Head of caudate nucleus (tissue), 42 donors: ENCODE measurements around the gene FAM114A1.
"Not testable (repeated sequence)": the region's sequence is repeated elsewhere in the genome, so short reads cannot be mapped to it uniquely, and the experiment has no call there.

Experiments used
- DNase-seq, 42 donors: peaks; one replicate each; pipeline versions ENCODE4 v3.0.0 to v3.0.0-alpha.2; 2020 to 2021; ENCODE audit warnings: mixed read lengths in 7 of 42
- intact Hi-C: fragments of 100-400 bp; cut with DNase I; formaldehyde crosslinking; loops from one replicate; pipeline ENCODE4 v1.15.0; 2022

Gene FAM114A1

DNA sequence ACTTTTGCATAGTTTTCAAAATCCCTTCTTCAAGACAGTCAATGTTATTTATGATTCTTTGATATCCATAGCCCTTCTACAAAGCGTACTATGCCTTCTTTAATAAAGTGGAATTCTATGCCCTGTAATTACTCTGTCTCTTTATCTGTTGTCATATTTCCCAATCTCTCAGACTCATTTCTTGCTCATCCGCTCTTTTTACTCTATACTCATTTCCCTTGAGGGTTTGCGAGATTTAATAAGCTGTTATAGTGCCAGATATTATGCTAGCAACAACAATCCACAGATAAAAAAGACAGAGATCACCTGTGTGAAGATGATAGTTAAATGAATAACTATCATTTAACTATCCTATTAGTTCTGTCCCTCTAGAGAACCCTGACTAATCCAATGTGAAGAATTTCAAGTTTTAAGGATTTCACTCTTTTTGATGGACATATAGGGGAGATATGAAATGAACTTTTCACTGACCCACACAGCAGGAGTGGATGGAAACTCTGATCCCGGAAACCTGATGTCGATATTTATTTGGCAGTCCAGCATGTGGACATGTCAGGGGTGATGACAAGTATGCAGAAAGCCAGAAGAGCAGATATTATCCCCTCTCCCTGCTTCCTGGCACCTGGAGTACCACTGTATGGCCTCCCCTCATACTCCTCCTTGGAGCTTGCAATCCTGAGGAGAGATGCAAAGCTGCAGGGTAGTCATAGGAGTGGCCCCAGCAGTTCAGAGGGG lies 114.9 kb downstream of the FAM114A1 start:
- DNase-seq, result no peak
- intact Hi-C loops, result no loop called here

DNA sequence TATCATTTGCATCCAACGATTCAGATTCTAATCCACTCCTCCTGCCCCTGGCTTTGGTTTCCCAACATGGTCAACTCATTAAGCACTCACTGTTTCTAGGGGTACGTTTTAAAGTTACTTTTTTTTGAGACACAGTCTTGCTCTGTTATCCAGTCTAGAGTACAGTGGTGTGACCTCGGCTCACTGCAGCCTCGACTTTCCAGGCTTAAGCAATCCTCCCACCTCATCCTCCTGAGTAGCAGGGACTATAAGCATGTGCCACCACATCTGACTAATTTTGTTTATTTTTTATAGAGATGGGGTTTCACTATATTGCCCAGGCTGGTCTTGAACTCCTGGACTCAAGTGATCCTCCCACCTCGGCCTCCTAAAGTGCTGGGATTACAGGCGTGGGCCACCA lies 115.7 kb downstream of the FAM114A1 start:
- DNase-seq, result no peak
- intact Hi-C loops, result no loop called here

DNA sequence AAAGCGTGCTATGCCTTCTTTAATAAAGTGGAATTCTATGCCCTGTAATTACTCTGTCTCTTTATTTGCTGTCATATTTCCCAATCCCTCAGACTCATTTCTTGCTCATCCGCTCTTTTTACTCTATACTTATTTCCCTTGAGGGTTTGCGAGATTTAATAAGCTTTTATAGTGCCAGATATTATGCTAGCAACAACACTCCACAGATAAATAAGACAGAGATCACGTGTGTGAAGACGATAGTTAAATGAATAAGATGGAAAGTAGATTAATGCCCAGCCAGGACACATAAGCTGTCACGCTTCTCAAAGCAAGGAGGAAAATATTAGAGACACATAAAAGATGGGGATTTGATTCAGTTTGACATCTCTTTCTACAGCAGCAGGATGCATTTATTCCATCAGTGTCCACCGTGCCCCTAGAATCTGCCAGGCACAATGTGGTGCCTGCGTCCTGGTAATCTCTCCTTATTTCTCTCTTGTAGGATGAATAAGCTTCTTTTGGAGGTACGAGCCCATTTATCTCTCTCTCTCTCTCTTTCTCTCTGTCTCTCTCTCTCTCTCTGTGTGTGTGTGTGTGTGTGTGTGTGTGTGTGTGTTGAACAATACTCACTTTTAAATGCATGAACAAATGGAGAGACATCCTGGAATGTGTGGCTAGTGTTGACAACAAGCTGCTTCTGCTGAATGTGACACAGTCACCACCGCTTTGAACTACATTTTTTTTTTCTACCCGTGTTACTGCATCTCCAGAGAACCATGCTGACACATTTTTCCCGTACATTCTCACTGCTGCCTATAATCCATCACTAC lies 116.4 kb downstream of the FAM114A1 start:
- intact Hi-C loops, result no loop called here
- DNase-seq, result peak in 1 of 42 donors; percentile 1

DNA sequence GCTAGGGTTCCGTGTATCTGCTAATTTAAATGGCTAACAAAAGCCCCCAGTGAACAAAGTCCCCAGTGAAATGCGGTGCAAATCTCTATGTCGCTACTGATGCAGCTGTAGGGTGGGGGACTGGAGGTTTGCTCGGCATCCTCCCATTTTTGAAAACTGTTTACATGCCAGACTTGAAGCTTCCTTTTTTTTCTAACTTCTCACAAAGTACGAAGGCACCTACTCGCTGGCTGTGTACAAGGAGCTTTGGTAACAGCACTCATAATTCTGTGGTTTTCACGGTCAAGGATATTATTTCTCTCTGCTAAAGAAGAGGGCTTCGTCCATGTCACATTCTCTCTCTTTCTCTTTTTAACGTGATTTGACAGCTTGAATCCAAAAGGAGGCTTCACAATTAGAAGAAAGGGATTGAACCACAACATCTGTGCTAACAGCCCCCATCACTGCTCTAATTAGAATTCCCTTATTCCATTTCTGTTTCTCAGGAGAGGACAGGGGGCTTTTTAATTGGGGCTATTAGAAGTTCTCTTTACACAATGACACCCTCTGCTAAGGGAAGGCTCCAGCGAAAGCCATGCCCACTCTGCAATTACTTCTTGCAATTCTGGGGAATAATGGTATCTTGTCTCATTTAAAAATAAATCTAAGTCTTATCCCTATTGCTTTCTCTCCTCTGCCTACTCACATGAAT lies 117.9 kb downstream of the FAM114A1 start:
- intact Hi-C loops, result no loop called here
- peak in 1 of 42 donors; percentile 2 for DNase-seq

DNA sequence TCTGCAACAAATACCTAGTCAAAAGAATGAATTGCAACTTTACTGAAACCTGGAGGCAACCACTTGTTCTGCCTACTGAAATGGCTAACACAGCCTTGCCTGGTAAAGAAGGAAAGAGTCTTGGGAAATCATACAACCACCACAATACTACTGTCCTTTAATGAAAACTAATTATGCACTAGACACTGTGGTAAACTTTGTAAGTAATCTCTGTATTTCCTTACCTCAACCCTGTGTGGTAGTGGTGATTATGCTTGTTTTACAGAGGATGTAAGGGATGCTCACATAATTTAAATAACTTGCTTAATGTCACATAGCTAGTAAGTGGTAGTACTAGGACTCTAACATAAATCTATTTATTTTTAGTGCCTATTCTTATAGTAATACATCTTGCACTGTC lies 119.9 kb downstream of the FAM114A1 start:
- DNase-seq, result no peak
- intact Hi-C loops, result no loop called here

DNA sequence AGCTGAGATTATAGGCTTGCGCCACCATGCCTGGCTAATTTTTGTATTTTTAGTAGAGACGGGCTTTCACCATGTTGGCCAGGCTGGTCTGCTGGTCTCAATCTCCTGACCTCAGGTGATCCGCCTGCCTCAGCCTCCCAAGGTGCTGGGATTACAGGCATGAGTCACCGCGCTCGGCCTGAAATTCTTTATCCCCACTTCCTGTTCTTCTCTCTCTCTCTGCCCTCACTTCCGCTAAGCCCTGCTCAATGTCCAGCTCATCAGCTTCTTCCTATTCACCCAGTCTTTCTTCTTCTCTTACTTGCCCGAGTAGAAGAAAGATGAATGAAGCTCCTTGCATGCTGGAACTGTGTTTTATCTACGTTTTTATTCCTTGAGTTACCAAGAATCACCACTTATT lies 120.7 kb downstream of the FAM114A1 start:
- DNase-seq, intact Hi-C loops: not testable (repeated sequence)

DNA sequence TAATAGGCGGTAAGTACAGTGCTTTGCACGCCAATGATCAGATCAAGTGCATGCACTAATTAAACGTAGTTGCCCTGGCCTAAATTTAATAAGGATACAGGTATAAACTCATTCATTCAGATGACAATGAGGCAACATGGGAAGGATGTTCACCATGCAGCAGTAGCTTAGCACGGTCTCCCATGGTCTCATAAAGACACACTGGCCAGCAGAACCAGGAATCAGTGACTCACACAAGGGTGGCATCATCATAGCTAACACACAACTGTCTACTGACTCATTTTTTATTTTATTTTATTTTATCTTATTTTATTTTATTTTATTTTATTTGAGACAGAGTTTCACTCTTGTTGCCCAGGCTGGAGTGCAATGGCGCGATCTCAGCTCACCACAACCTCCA lies 121.9 kb downstream of the FAM114A1 start:
- intact Hi-C loops, result no loop called here
- DNase-seq, result no peak

DNA sequence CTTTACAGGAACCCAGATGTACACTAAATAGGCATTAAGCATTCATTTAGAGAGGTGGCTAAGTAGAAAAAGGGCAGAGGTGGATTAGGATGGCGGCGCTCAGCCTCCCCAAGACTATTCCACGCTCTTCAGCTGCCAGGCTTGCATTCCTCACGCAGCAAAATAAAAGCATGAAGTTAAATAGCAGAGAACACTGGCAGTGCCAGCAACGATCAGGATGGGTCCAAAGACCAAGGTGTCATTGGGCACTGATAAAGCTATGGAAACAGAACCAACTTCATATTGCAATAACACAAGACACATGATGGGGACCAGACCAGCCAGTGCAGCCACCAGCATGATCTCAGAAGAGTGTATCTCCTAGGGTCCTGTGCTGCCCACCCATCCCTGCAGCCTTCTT lies 122.6 kb downstream of the FAM114A1 start:
- no peak for DNase-seq
- intact Hi-C loops, result no loop called here

DNA sequence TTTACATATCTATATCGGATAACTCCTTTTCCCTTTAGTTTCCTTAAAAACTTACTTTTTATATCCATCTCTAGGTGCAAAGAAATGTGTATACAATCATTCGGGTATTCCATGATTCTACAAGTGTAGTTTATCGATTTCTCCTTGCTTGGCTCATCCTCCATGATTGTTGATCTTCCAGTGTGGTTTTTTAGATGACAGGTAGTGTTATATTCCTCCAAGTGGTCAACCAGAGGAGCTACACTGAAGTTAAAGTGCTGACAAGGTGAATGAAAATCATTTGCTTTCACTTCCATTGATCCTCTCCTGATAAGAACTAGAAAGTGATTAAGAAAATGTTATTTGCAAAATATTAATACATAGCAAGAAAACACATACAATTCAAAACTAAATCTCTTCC lies 126.1 kb downstream of the FAM114A1 start:
- DNase-seq, result no peak
- intact Hi-C loops, result no loop called here

DNA sequence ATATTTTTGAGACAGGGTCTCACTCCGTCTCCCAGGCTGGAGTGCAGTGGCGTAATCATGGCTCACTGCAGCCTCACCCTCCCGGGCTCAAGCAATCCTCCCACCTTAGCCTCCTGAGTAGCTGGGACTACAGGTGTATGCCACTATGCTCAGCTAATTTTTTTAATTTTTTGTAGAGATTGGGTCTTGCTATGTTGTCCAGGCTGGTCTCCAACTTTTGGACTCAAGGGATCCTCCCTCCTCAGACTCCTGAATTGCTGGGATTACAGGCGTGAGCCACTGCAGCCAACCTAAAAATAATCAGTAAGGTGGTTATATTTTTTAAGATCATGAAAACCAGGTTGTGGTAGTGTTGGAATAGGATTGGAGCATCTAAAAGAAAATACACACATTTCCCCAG lies 126.5 kb downstream of the FAM114A1 start:
- DNase-seq, result no peak
- intact Hi-C loops, result no loop called here
